PC-9 (cell line): ENCODE data around the gene R3HDM1.

Experiments used
- EZH2 ChIP-seq: fragments of 200-600 bp; sonication (generic); IDR thresholded peaks from 2 replicates; pipeline ENCODE4 v1.8.0; 2017; ENCODE audit warnings: antibody characterized with exemption, low read depth
- TF ChIP-seq, protein P1 (sequence below): fragments of 200-600 bp; sonication (generic); conservative IDR thresholded peaks from 2 replicates; pipeline ENCODE4 v1.6.1; 2017; ENCODE audit warnings: mixed run types, antibody characterized with exemption, mild to moderate bottlenecking, moderate library complexity

DNA sequence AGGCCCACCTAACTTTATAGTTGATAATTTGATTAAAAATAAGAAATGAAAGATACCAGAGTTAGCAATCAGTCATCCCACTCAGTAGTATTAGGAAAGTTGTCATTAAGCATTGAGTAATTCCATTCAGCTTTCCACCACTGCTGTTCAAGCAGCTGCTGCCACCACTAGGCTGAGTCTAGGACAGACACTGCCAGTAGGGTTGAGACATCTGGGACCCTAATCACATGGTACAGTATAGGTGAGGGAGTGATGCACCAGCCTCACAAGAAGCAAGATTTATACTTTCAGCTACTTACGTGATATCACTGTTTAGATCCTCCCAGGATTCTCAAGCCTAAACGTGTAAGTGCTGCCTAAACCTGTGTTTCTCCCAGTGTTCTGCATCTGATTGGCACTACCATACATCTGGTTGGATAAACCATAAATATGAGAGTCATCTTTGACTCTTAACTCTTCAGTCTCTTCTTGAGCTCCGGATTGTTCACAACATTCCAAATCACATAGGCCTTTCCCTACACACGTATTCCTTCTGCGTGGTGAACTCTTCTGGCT, 213.6 kb downstream of the R3HDM1 start:
- TF ChIP-seq, protein P1, sequence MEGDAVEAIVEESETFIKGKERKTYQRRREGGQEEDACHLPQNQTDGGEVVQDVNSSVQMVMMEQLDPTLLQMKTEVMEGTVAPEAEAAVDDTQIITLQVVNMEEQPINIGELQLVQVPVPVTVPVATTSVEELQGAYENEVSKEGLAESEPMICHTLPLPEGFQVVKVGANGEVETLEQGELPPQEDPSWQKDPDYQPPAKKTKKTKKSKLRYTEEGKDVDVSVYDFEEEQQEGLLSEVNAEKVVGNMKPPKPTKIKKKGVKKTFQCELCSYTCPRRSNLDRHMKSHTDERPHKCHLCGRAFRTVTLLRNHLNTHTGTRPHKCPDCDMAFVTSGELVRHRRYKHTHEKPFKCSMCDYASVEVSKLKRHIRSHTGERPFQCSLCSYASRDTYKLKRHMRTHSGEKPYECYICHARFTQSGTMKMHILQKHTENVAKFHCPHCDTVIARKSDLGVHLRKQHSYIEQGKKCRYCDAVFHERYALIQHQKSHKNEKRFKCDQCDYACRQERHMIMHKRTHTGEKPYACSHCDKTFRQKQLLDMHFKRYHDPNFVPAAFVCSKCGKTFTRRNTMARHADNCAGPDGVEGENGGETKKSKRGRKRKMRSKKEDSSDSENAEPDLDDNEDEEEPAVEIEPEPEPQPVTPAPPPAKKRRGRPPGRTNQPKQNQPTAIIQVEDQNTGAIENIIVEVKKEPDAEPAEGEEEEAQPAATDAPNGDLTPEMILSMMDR = no peak
- TF ChIP-seq EZH2 = no peak
